NOMO-1 treated with dmso at 0.1 percent for 144 hours (cell line): ENCODE measurements around the gene SLC25A11.

ENCODE experiments used
- DNase-seq: peaks from one replicate; lab custom pipeline; 2025; ENCODE audit not compliant: unreplicated experiment; lab: John Stamatoyannopoulos, UW

The SLC25A11 gene

DNA sequence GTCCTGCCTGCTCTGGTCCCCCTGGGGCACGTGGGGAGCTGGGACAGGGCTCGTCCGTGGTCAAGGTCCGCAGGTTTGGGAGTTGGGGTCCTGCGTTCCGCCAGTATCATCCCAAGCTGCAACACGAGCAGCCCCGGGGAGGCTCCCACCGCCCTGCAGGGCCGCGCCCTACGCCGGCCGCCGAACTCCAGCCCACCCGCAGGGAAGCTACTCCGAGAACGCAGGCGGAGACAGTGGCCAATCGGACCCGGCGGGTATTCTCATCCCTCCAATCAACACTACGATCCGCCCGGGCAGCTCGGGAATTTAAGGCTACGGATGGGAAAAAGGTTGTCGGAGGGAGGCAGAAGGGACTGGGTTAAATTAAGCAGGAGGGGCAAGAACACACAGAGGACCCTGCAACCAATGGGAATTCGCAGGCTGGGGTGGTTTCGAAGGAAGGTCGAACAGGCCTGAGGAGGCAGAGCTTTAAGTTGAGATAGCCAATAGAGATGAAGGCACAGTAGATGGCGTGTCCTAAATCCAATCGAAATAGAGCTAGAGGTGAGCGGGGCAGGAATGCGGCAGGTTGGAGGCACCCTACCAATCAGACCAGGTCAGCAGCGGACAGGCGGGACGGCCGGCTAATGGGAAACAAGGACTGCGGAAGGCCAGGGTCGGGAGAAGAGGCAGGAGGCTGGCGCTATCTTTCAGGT lies 27.1 kb upstream of the SLC25A11 start:
- peak; percentile 100 for DNase-seq

DNA sequence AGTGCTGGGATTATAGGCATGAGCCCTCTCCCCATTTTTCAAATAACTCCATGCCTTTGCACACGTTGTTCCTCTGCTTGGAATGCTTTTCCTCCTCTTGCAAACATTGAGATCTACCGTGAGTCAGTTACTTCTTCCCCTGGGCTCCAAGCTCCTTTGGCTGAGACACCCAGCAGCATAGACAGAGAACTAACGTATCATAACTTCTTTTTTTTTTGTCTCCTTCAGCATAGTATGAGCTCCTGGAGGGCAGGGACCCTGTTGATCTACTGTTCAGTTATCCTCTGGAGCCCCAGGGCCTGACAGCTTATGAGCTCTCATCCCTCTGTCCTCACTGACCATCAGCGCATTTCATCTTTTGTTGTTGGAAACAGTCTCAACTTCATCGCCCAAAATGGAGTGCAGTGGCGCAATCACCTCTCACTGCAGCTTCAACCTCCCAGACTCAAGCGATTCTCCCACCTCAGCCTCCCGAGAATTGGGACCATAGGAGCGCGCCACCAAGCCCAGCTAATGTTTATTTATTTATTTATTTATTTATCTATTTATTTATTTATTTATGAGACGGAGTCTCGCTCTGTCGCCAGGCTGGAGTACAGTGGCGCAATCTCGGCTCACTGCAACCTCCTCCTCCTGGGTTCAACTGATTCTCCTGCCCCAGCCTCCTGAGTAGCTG lies 25.6 kb upstream of the SLC25A11 start:
- DNase-seq = no peak

DNA sequence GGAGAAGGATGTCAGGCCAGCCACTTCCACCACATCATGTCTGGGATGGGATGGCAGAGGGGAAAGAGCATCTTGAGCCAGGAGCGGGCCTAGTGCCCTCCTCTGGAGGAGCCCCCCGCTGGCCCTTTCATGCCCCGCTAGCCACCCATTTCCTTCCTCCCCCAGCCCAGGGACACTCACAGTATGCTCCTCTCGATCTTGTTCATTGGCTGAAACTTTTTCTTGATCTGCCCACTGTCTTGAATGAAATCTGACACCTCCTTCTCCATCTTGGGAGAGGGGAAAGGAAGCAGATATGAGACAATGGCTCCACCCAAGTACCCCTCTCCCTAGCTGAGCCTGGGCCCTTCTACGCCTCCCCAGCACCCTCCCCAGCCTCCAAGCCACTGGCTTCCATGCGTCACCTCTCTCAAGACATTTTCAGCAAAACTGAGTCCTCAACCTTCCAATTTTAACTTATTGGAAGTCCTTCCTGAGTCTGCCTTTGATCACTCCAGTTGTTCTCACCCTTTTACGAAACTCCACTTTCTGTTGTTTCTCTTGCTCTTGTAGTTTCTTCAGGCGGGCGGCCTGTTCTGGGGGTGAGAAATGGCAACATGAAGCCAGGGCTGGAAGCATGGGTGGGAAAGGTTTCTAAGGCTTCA lies 20.6 kb upstream of the SLC25A11 start:
- no peak for DNase-seq

DNA sequence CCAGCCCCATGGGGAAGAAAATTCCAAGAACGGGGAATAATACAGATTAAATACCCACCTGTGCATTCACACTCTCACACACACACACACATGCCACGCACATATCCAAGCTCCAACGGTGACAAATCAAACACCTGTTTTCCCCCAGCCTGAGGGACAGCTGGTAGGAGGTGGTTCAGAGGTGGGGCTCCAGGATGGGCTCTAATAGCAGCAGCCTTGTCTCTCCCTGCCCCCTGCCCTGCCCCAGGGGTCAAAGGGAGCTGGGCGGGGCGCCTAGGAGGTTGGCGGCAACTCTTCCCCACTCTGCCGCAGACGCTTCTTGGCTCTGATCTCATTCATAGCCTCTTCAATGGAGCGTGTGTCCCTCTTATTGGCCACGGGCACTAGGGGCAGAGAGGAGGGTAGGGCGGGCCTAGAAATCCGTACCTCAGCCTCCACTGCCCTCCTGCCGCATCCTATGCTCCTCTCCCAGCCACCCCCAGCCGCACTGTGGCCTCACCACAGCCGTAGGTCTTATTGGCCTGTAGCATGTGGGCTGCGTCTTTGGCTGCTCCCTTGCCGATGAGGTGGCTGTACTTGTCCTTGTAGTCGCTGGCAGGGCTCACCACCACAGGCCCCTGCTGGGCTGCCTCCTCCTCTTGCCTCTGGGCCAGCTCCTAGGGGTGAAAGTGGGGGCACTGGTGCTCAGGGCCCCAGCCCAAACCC lies 19.6 kb upstream of the SLC25A11 start:
- no peak for DNase-seq

DNA sequence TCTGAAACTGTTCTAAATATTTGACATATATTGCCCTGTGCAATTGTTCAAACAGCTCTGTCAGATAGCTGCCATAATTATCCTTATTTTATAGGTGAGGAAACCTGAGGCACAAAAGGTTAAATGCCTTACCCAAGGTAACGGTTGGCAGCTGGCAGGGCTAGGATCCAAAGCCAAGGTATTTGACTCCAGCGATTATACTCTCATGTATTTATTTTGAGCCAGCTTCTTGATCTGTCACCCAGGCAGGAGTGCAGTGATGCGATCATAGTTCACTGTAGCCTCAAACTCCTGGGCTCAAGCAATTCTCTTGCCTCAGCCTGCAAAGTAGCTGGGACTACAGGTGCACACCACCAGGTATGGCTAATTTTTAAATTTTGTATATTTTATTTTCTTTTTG lies 18.3 kb upstream of the SLC25A11 start:
- no peak for DNase-seq

DNA sequence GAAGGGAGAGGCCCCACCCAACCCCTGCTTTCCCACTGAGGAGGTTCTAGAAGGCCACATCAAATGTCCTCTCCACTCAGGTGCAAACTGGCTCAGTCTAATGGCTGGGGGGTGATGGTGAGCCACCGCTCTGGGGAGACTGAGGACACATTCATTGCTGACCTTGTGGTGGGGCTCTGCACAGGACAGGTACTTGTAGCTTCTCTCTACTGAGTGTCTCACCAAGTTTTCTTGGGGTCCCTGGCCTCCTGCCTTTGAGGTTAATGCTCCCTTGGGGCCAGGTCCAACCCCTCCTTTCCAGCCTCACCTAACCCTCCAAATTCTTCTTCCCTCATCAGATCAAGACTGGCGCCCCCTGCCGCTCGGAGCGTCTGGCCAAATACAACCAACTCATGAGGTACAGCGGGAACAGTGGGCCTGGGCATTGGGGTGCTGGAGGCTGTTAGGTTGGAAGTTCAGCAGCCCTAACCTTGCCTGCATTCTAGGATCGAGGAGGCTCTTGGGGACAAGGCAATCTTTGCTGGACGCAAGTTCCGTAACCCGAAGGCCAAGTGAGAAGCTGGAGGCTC lies 16.7 kb upstream of the SLC25A11 start:
- no peak for DNase-seq

DNA sequence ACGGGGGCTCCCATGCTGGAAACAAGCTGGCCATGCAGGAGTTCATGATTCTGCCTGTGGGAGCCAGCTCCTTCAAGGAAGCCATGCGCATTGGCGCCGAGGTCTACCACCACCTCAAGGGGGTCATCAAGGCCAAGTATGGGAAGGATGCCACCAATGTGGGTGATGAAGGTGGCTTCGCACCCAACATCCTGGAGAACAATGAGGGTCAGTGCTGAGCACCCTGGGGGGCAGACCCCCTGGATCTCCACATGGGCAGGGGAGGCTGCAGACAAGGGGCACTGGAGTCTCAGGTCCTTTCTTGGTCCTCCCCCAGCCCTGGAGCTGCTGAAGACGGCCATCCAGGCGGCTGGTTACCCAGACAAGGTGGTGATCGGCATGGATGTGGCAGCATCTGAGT lies 15.2 kb upstream of the SLC25A11 start:
- DNase-seq = no peak

DNA sequence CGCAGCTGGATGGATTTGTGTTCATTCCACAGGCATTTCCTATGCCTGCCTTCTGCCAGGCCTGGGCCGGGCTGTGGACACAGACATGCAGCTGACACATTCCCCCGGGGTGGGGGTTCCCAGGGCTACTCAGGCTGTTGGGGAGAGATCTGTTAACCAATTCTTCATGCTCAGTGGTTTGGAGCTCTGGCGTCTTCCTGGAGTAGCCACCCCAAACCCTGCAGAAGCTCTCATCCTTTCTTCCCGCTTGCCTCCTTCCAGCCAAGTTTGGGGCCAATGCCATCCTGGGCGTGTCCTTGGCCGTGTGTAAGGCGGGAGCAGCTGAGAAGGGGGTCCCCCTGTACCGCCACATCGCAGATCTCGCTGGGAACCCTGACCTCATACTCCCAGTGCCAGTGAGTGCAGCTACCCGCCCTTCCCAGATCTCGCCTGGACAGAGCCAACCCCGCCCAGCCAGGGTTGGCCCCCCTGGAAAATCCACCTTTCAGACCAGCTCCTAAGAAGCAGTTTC lies 13.7 kb upstream of the SLC25A11 start:
- no peak for DNase-seq

DNA sequence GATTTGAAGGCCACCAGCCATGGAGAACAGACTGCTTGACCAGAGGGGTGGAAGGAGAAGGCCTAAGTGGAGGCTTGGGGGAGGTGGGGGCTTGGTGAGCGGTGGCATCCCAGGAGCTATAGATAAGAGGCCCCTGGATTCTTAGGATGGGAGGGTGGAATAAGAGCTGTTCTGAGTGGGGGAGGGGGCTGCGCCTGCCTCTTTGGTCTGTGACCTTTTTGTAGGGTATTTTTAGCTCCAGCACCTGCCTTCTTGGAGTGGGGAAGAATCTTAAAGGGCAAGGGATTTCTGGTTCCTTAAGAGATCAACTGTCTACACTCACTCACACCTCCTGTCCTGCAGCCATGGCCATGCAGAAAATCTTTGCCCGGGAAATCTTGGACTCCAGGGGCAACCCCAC lies 11.6 kb upstream of the SLC25A11 start:
- no peak for DNase-seq

DNA sequence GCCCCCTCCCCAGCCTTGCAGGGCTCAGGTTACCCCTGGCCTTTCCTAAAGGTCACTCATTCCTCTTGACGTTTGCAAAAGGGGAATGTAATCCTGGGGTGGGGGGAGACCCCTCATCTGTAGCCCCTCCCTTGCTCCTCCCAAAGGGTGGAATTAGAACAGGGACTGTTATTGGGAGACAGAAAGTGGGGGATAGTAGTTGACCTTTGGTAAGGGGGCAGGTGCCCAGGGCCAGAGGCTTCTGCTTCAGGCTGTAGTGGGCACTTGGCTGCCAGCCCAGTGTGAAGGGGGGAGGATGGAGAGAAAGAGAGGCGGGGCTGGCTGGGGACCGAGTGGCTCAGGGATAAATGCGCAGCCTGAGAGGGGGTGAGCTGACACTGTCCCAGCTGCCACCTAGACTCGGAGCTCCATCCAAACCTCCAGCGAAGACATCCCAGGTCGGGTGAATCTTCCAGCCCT lies 10.9 kb upstream of the SLC25A11 start, which contains the start of gene ENO3:
Gene ENO3, plus strand, starts transcription at position 374 of the 459 bp plus-strand sequence. CDS start 711 bp downstream, outside the sequence.
- DNase-seq = no peak

DNA sequence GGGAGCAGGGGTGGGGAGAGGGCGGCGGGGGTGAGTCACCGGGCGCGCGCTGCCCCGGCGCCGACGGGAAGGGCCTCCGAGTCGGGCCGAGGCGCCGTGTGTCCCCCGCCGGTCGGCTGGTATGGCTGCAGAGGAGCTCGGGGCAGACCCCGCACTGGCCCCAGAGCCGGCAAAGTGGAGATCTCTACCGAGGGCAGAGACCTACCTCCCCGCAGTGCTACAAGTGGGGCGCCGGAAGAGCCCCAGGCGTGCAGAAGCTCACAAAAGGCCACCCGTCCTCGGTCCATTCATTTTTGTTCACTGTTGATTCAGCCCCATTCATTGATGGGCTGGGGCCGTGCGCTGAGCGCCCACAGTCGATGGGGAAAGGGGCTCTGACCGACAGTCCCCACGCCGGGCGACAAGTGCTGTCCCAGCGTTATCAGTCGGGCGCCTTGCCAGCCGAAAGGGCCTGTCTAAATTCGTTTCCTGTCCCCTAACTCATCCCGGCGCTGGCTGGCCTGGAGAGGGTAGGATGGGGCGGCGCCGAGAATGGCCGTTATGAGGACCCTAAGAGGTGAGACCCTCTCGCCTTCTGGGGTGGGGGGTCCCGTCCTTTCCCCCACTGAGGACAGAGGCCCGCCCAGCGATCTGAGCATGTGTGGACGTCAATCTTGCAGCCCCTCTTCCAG lies 10.4 kb upstream of the SLC25A11 start:
- no peak for DNase-seq

DNA sequence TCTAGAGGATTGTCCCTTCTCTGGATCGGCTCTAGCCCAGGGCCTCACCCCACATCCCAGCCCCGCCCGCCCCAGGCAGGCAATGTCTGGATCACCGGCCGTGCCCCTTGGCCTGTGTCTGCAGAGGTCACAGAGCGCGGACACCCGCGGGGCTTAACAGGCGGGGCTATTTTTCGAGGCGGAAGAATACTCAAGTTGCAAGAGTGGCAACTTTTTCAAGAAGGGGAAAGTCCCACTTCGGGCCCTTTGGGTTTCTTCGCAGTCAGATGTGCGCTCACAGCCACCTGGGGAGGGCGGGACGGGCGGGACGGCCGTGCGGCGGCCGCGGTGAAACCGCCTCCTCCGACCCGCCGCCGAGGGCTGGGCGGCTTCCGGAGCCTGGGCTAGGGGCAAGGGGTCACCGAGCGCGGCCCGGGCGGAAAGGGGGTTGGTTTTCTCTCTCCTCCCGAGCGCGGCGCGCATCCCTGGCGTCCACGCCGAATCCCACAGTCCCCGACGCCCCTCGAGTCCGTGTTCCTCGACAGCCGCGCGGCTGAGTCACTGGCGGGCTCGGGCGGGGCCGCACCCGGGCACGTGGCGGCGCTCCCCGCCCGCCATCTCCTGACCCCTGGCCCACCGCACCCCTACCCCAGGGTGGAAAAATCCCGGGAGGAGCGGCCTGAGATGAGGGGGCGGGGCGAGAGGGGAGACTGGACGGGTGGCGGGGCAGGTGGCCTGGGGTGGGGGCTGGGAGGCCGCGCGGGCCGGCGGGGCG lies 9.7 kb upstream of the SLC25A11 start:
- DNase-seq = peak; percentile 68

DNA sequence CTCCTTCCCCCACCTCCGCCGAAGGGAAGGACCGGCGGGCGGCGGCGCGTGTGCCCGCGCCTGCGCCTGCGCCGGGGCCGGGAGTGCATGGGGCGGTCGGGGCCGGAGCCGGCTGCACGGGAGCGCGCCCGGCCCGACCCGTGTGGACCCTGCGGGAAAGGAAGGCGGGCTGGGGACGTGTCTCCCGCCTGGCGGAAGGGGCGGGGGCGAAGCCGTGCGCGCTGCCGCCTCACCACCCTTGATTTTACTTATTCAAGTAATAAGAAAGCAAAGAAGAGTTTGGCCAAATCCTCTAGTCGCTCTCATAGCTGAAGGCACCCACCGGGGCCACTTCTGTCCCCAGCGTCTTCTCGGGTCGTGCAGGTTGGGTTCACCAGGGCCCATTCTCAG lies 9.1 kb upstream of the SLC25A11 start:
- DNase-seq = peak; percentile 93

DNA sequence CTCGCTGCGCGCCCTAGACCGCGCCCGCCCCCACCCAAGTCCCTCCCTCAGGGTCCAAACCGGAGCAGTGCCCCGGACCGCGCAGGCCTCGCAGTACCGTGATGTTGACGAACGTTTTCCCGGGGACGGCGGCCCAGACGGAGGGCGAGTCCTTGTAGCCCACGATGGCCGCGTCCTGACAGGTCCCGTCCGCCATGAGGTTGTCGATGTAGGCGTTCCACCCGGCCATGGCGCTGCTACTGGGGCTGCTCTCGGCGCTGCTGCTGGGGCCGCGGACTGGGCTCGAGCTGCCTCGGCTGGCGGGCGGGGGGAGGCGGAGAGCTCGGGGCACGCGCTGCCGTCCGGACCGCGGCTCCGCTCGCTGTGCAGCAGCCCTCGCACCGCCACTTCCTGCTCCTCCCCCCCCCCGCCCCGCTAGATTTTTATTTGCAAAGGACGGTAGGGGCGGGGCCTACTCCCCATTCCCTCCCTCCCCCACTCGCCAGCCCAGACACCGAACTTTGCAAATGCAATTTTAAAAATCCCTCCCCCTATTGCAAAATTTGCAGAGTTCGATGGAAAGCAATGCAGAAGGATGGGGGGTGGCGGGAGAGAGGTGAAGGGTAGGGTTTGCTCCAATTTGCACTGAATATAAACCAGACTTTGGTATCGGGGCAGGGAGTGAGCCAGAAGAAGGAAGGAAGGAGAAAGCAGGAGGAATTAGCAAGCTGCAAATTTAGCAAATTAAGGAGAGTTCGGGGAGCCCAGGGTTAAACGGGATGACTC lies 8.5 kb upstream of the SLC25A11 start, which contains the start of gene PFN1:
Gene PFN1, minus strand, starts transcription at position 365 of the 765 bp plus-strand sequence. Its CDS starts 136 bp downstream, at position 229.
- peak; percentile 96 for DNase-seq

DNA sequence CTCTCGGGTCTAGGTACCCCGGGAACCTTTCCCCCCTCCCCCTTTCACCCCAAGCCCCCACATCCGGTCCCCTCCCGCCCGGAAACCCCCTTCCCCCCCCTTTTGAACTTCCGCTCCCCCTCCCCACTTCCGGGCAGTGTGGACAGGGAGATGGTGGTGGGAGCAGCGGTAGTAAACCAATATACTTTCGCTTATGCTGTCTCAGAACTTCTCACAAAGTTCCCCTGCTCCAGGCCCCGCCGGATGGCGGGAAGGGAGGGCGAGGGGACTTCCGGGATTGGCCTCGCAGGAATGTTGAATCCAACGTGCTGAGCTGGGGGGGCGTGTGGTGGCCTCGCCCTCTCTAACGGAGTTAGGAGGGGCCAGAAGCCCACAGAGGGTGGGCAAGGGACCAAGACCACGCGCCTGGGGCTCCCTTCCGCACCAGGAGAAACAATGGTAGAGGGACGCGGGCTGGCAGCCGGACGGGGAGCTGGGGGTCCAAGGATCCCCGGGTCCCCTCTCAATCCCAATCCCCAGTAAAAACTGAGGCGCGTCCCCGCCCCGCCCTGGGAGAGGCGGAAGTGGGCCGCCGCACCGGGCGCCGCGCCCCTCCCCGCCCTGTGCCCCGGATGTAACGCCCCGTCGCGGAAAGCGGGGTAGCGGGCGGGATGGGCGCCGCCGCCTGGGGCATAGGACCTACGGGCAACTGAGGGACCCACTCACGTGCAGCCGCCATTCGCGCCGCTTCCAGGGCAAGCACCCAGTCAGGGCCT lies 7.7 kb upstream of the SLC25A11 start:
- peak; percentile 44 for DNase-seq

DNA sequence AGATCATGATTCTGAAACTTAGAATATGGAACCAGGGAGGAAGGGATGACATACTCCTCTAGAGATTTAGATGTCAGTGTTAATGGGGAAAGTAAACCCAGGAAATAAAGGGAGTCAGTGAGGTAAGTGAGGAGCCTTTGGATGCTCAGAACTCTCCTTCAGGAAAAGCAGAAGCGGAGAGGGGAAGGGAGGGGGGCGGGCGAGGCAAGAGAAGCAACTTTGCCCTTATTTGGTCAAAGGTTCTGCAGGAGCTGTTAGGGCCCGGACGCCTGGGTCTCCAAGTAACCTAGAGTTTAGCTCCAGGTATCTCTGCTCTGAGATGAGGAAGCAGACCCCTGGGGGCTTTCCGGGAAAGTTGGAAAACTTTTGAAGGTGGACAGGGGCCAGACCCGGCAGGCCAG lies 7.2 kb upstream of the SLC25A11 start:
- peak; percentile 38 for DNase-seq

DNA sequence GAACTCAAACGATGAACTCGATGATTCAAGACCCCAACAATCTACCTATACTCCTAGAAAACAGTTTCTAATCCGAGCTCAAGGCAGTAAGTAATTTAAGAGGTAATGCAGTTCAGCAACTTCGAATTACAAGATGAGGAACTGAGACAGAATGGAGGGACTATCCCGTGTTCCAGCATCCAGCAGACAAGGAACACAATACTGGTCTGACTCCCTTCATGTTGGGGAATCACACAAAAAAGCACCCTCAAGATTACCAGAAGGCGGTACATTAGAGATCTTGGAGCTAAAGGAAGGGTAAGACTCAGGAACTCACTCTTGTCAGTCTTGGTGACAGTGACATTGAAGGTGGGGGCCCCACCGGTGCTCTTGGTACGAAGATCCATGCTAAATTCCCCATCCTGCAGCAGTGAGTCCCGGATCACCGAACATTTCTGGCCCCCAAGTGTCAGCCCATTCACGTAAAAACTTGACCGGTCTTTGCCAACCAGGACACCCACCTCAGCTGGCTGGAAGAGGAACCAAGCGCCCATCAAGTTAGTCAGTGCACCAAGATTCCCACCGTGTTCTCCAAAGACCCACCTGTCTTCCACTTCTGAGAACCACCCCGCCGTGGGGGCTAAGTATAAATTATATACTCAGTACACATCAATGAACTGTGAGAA lies 6.6 kb upstream of the SLC25A11 start:
- DNase-seq = no peak

DNA sequence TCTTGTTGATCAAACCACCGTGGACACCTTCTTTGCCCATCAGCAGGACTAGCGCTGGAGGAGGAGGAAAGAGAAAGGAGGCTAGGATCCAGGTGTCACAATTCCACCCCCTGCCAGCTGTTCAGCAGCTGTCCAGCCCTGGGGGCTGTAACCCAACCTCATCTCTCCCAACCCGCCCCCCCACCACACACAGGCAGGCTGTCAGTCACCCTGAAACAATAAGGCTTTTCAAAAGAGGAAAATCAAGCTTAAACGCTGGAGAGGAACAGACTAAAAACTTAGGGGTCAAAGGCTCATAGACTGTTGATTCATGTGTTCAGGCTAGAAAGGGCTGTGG lies 6.1 kb upstream of the SLC25A11 start:
- DNase-seq = no peak
